Colonic mucosa (tissue), 4 donors: ENCODE results near the gene SLC6A5. TPM values are rescaled to one million over a fixed set of nuclear protein-coding genes. Genes with fewer than 3 reads are reported as not detected.

ENCODE experiments used
- DNase-seq: peaks from one replicate; pipeline ENCODE4 v3.0.0-alpha.2; 2020
- H3K27ac ChIP-seq: fragments of 200-600 bp; one replicate; pipeline ENCODE4 v1.8.0; 2021
- H3K27me3 ChIP-seq: fragments of 200-600 bp; one replicate; pipeline ENCODE4 v1.8.0; 2021
- H3K36me3 ChIP-seq: fragments of 200-600 bp; one replicate; pipeline ENCODE4 v1.8.0; 2021
- H3K4me1 ChIP-seq: fragments of 200-600 bp; one replicate; pipeline ENCODE4 v1.8.0; 2021; ENCODE audit warnings: mild to moderate bottlenecking
- H3K4me3 ChIP-seq: fragments of 200-600 bp; one replicate; pipeline ENCODE4 v1.8.0; 2021
- H3K9ac ChIP-seq, 2 donors: one replicate each; pipeline ENCODE4 v1.7.0; 2013; ENCODE audit warnings: control low read depth in 2 of 2, low read depth in 2 of 2, low read length in 2 of 2
- H3K9me3 ChIP-seq: fragments of 200-600 bp; one replicate; pipeline ENCODE4 v1.8.0; 2021
- intact Hi-C: fragments of 100-400 bp; cut with DNase I; formaldehyde crosslinking; loops from one replicate; pipeline ENCODE4 v1.14.1; 2022
- total RNA-seq, 2 donors: library from RNA; stranded (reverse); fragmentation: NEBNext Ultra II Directional in 1 of 2; extraction: Animal tissue kit (Norgen Biotek cat#: 25700) in 1 of 2; gene quantifications; one replicate each; pipeline ENCODE4 v1.2.1, GENCODE V29; 2021
- TF ChIP-seq, protein P1 (sequence below): fragments of 200-600 bp; IDR thresholded peaks from one replicate; pipeline ENCODE4 v1.8.0; 2022; ENCODE audit warnings: antibody characterized with exemption, mild to moderate bottlenecking
- donor health status: healthy.
- donor health status: DM: no; HTN: no; CAD: no.
- donor health status: DM: no; HTN: no; CAD: no.

Gene SLC6A5
- total RNA-seq, 2 donors from 2014 or later: not detected

DNA sequence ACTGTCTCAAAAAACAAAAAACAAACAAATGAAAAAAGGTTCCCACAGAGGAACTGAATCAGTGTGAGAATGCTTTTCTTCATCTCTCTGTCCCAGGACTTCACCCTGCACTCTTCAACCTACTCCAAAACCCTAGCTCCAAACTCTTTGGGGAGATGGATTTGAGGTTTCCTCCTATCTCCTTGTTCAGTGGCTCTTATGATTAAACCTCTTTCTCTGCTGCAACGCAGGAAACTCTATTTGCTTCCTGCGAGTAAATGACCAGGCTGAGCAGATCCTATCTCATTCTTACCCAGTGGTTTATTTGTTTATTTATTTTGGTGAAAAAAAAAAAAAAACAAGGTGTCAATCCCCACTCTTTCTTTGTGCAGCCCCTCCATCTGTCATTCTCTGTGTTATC is 12.0 kb downstream of the SLC6A5 start:
- H3K36me3 ChIP-seq: no peaks in the 10 kb centered on the region
- no peak overlapping the region for H3K9ac ChIP-seq
- TF ChIP-seq, protein P1, sequence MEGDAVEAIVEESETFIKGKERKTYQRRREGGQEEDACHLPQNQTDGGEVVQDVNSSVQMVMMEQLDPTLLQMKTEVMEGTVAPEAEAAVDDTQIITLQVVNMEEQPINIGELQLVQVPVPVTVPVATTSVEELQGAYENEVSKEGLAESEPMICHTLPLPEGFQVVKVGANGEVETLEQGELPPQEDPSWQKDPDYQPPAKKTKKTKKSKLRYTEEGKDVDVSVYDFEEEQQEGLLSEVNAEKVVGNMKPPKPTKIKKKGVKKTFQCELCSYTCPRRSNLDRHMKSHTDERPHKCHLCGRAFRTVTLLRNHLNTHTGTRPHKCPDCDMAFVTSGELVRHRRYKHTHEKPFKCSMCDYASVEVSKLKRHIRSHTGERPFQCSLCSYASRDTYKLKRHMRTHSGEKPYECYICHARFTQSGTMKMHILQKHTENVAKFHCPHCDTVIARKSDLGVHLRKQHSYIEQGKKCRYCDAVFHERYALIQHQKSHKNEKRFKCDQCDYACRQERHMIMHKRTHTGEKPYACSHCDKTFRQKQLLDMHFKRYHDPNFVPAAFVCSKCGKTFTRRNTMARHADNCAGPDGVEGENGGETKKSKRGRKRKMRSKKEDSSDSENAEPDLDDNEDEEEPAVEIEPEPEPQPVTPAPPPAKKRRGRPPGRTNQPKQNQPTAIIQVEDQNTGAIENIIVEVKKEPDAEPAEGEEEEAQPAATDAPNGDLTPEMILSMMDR: no peak
- peaks cover 7% of the 10 kb centered on the region for H3K27me3 ChIP-seq
- no peak for DNase-seq
- intact Hi-C loops: loop anchor here (5.0 kb wide), 1 partner anchor 484 kb away; no protein-coding TSS in a partner anchor
- no peak overlapping the region for H3K4me3 ChIP-seq
- no peak overlapping the region for H3K27ac ChIP-seq
- no peaks in the 10 kb centered on the region for H3K9me3 ChIP-seq
- no peaks in the 10 kb centered on the region for H3K4me1 ChIP-seq

GRCh38 chr11:20611892-20612291 is 12.5 kb downstream of the SLC6A5 start:
- intact Hi-C loops: loop anchor here (5.0 kb wide), 1 partner anchor 485 kb away; no protein-coding TSS in a partner anchor
- Histone ChIP-seq H3K27ac (no peak overlapping the region), H3K9ac (no peak overlapping the region), H3K27me3 (peaks cover 6% of the 10 kb centered on the region), H3K4me3 (no peak overlapping the region), H3K36me3 (no peaks in the 10 kb centered on the region), H3K9me3 (no peaks in the 10 kb centered on the region), H3K4me1 (no peaks in the 10 kb centered on the region)
- TF ChIP-seq, protein P1: no peak
- DNase-seq: no peak

GRCh38 chr11:20612416-20612815 is 13.0 kb downstream of the SLC6A5 start:
- no peak overlapping the region for H3K27ac ChIP-seq
- no peaks in the 10 kb centered on the region for H3K36me3 ChIP-seq
- DNase-seq: no peak
- no peaks in the 10 kb centered on the region for H3K9me3 ChIP-seq
- H3K9ac ChIP-seq: no peak overlapping the region
- intact Hi-C loops: loop anchor here (5.0 kb wide), 1 partner anchor 485 kb away; no protein-coding TSS in a partner anchor
- TF ChIP-seq, protein P1: no peak
- no peak overlapping the region for H3K4me3 ChIP-seq
- no peaks in the 10 kb centered on the region for H3K4me1 ChIP-seq
- H3K27me3 ChIP-seq: peaks cover under 1% of the 10 kb centered on the region

GRCh38 chr11:20616920-20617319 is 17.5 kb downstream of the SLC6A5 start:
- Histone ChIP-seq H3K27ac (no peak overlapping the region), H3K27me3 (no peaks in the 10 kb centered on the region), H3K9ac (no peak overlapping the region), H3K36me3 (no peaks in the 10 kb centered on the region), H3K4me1 (no peaks in the 10 kb centered on the region), H3K4me3 (no peak overlapping the region), H3K9me3 (no peaks in the 10 kb centered on the region)
- no peak for DNase-seq
- TF ChIP-seq, protein P1: no peak
- intact Hi-C loops: no loop called here

DNA sequence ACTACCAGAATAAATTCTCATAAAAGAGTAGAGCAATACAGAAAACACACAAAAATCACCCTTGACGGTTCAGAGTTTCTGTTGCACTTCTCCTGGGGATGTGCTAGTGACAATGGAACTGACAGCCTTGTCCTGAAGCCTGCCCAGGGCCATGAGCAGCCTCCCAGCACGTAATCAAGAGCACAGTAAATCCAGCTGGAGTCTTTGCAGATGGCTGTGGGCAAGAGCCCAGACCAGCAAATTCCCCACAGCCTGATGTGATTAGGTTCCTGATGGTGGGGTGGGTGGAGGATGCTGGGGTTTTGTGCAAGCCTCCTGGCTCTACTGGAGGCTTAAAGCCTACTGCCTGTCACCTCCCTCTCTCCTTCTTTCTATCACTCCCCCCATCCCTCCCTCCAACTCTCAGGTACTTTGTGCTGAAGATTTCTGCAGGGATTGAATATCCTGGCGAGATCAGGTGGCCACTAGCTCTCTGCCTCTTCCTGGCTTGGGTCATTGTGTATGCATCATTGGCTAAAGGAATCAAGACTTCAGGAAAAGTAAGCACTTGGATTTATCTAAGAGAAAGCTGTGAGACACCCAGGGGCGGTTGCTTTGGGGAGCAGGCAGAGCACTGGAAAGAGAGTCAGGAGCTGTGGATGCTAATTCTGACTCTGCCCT is 18.1 kb downstream of the SLC6A5 start:
- no peaks in the 10 kb centered on the region for H3K4me1 ChIP-seq
- H3K36me3 ChIP-seq: no peaks in the 10 kb centered on the region
- no peak overlapping the region for H3K9ac ChIP-seq
- no peak for DNase-seq
- intact Hi-C loops: no loop called here
- TF ChIP-seq, protein P1: no peak
- H3K4me3 ChIP-seq: no peak overlapping the region
- no peaks in the 10 kb centered on the region for H3K27me3 ChIP-seq
- H3K9me3 ChIP-seq: no peaks in the 10 kb centered on the region
- H3K27ac ChIP-seq: no peak overlapping the region
